Uterus (tissue), 2 donors: Measurements from ENCODE around the gene PPP2CA.

Experiments
- CTCF ChIP-seq, 4 experiments: fragments of 200-600 bp in 2 of 4; fragments of 450-650 bp in 2 of 4; sonication (generic) in 2 of 4; IDR thresholded peaks; one replicate each; pipeline ENCODE4 v1.5.1; 2016 to 2019; ENCODE audit warnings: antibody characterized with exemption in 4 of 4, mild to moderate bottlenecking in 2 of 4, moderate library complexity in 1 of 4
- POLR2A ChIP-seq, 2 donors: fragments of 450-650 bp; IDR thresholded peaks; one replicate each; pipeline ENCODE4 v1.6.1; 2016; ENCODE audit warnings: antibody characterized with exemption in 2 of 2, mild to moderate bottlenecking in 1 of 2, moderate library complexity in 1 of 2

- TF ChIP-seq CTCF (IDR thresholded peaks at IDR 0.05) = no peak
- no peak for TF ChIP-seq POLR2A (IDR thresholded peaks at IDR 0.05)
These were observed 47.8 kb downstream of the PPP2CA start for GRCh38 chr5:134178096-134178419.
